Measurements from ENCODE around the gene FXR2. TPM values are rescaled to one million over a fixed set of nuclear protein-coding genes. Genes with fewer than 3 reads are reported as not detected.

Gene FXR2
- total RNA-seq, 3 donors from 2014 or later (not counting 1 experiment from before 2014, with no cell fraction given), result 23.7 to 40.2 (median 29.5) TPM

GRCh38 chr17:7551396-7551795, 63.3 kb downstream of the FXR2 start:
- DNase-seq, result no peak
- peaks cover 56% of the 10 kb centered on the region for H3K4me1 ChIP-seq (ENCODE audit: control insufficient read depth, insufficient read depth, low read length)
- WGBS (ENCODE audit: insufficient coverage), result 72% methylated on average over 3 of the region's 4 CpGs

GRCh38 chr17:7550344-7550743, 64.4 kb downstream of the FXR2 start:
- Mint-ChIP-seq H3K4me1 (peaks cover 54 to 72% of the 10 kb centered on the region in 2 donors), H3K4me3 (no peak overlapping the region), H3K27ac (peak overlapping the region; percentile 72 to 86), H3K27me3 (ENCODE audit: low read depth in 2 of 2) (no peaks in the 10 kb centered on the region), H3K36me3 (no peaks in the 10 kb centered on the region), H3K9me3 (no peaks in the 10 kb centered on the region)
- H3K4me3 ChIP-seq (ENCODE audit: low read length), result no peak overlapping the region
- 86% methylated on average over 6 of the region's 6 CpGs for WGBS (ENCODE audit: insufficient coverage)
- H3K4me1 ChIP-seq (ENCODE audit: control insufficient read depth, insufficient read depth, low read length), result peaks cover 54% of the 10 kb centered on the region
- H3K27ac ChIP-seq (ENCODE audit: low read length), result peak overlapping the region; percentile 77
- TF ChIP-seq CTCF (IDR thresholded peaks at IDR 0.05), result no peak
- no peak for ATAC-seq
- peaks cover 2% of the 10 kb centered on the region for H3K36me3 ChIP-seq (ENCODE audit: control insufficient read depth, insufficient read depth, low read length)
- intact Hi-C loops (cut with micrococcal nuclease), result no loop called here
- no peaks in the 10 kb centered on the region for H3K9me3 ChIP-seq (ENCODE audit: control insufficient read depth, insufficient read depth, low read length)
- DNase-seq, result no peak
- no peaks in the 10 kb centered on the region for H3K27me3 ChIP-seq (ENCODE audit: control insufficient read depth, insufficient read depth, low read length)

More at GRCh38 chr17:7551396-7551795, 63.3 kb downstream of the FXR2 start:
- Histone ChIP-seq H3K27ac (ENCODE audit: low read length) (peak overlapping the region; percentile 18), H3K27me3 (ENCODE audit: control insufficient read depth, insufficient read depth, low read length) (no peaks in the 10 kb centered on the region), H3K9me3 (ENCODE audit: control insufficient read depth, insufficient read depth, low read length) (no peaks in the 10 kb centered on the region), H3K4me3 (ENCODE audit: low read length) (no peak overlapping the region), H3K36me3 (ENCODE audit: control insufficient read depth, insufficient read depth, low read length) (peaks cover 2% of the 10 kb centered on the region)
- Mint-ChIP-seq H3K27me3 (ENCODE audit: low read depth in 2 of 2) (no peaks in the 10 kb centered on the region), H3K27ac (peak overlapping the region; percentile 72 to 86), H3K36me3 (no peaks in the 10 kb centered on the region), H3K4me3 (no peak overlapping the region), H3K4me1 (peaks cover 58 to 75% of the 10 kb centered on the region in 2 donors), H3K9me3 (no peaks in the 10 kb centered on the region)
- TF ChIP-seq CTCF (IDR thresholded peaks at IDR 0.05), result no peak
- intact Hi-C loops (cut with micrococcal nuclease), result no loop called here
- ATAC-seq, result no peak

GRCh38 chr17:7549401-7550055, 65.2 kb downstream of the FXR2 start:
- no peak for TF ChIP-seq CTCF (IDR thresholded peaks at IDR 0.05)
- peak overlapping the region; percentile 72 to 86 for H3K27ac Mint-ChIP-seq
- DNase-seq (peak in 1 of 2 donors; percentile 66), ATAC-seq (peak; percentile 39 to 62 (median 51))
- Histone ChIP-seq H3K36me3 (ENCODE audit: control insufficient read depth, insufficient read depth, low read length) (peaks cover 2% of the 10 kb centered on the region), H3K4me3 (ENCODE audit: low read length) (peak overlapping the region; percentile 64), H3K27ac (ENCODE audit: low read length) (peak overlapping the region; percentile 77), H3K27me3 (ENCODE audit: control insufficient read depth, insufficient read depth, low read length) (no peaks in the 10 kb centered on the region), H3K9me3 (ENCODE audit: control insufficient read depth, insufficient read depth, low read length) (no peaks in the 10 kb centered on the region), H3K4me1 (ENCODE audit: control insufficient read depth, insufficient read depth, low read length) (peaks cover 53% of the 10 kb centered on the region)
- H3K4me3 Mint-ChIP-seq, result peak overlapping the region; percentile 82
- 23% methylated on average over 20 of the region's 20 CpGs for WGBS (ENCODE audit: insufficient coverage)
- intact Hi-C loops (cut with micrococcal nuclease), result no loop called here
- no peaks in the 10 kb centered on the region for H3K27me3 Mint-ChIP-seq (ENCODE audit: low read depth in 2 of 2)
- no peaks in the 10 kb centered on the region for H3K36me3 Mint-ChIP-seq
- no peaks in the 10 kb centered on the region for H3K9me3 Mint-ChIP-seq
- peaks cover 50 to 64% of the 10 kb centered on the region in 2 donors for H3K4me1 Mint-ChIP-seq
